GM21447 (cell line): ENCODE data around the gene ADM.

Experiments
- ATAC-seq: cut with Tn5 transposase; IDR thresholded peaks from one replicate; pipeline ENCODE4 v1.9.1; 2021; ENCODE audit not compliant: unreplicated experiment

Gene ADM

DNA sequence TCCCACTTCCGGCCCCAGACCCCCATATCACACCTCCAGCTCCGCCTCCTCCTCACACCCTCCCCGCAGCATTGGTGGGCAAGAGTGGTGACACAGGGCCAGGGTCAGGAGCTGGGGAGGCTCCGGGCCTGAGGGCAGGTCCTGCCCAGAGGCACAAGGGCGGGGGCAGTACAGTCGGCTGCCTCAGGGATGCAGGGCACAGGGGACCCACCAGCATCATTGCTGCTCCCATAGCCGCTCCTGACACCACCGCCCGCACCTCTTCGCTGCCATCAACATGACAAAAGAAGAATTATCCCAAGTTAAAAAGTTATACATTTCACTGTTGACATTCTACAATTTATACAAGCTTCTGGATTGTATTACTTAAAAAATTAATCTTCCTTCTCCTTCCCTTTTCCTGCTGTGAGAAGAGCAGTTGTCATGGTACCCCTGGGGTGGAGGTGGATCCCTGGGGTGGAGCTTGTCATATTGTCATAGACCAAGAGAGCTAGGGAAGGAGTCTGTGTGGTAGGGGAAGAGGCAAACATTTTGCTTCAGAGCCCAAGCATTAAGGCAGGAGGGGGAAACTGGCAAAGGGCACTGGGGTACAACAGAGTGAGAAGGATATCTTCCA is 15.0 kb upstream of the ADM start:
- ATAC-seq: no peak

DNA sequence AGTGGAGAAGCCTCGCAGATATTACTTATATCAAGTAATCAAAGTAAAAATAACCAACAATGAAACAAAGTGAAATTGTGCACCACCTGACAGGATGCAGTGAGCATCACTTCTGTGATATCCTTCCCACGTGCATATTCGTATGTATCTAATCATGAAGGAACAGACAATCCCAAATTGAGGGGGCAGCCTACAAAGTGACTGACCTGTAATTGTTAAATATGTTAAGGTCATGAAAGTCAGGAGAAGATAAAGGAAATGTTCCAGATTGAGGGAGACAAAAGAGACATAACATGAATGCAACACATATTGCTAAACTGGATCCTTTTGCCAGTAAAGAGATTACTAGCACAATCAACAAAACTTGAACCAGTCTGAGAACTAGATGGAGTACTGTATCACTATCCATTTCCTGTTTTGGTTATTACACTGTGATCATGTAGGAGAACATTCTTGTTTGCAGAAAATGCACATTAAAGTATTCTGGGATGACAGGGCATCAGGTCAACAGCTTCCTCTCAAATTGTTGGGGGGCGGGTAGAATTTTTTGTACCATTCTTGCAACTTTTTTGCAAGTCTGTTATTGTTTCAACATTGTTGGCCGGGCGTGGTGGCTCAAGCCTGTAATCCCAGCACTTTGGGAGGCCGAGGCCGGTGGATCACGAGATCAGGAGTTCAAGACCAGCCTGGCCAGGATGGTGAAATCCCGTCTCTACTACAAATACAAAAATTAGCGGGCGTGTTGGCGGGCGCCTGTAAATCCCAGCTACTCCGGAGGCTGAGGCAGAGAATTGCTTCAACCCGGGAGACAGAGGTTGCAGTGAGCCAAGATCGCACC is 12.9 kb upstream of the ADM start:
- ATAC-seq: no peak

GRCh38 chr11:10293423-10294289 is 11.2 kb upstream of the ADM start, which contains the start of gene SBF2:
Gene SBF2 (minus strand): TSS chr11:10294219. CDS start chr11:10294069, 150 bp downstream.
- peak; percentile 34 for ATAC-seq

GRCh38 chr11:10294290-10294953 is 10.5 kb upstream of the ADM start:
- ATAC-seq: no peak

DNA sequence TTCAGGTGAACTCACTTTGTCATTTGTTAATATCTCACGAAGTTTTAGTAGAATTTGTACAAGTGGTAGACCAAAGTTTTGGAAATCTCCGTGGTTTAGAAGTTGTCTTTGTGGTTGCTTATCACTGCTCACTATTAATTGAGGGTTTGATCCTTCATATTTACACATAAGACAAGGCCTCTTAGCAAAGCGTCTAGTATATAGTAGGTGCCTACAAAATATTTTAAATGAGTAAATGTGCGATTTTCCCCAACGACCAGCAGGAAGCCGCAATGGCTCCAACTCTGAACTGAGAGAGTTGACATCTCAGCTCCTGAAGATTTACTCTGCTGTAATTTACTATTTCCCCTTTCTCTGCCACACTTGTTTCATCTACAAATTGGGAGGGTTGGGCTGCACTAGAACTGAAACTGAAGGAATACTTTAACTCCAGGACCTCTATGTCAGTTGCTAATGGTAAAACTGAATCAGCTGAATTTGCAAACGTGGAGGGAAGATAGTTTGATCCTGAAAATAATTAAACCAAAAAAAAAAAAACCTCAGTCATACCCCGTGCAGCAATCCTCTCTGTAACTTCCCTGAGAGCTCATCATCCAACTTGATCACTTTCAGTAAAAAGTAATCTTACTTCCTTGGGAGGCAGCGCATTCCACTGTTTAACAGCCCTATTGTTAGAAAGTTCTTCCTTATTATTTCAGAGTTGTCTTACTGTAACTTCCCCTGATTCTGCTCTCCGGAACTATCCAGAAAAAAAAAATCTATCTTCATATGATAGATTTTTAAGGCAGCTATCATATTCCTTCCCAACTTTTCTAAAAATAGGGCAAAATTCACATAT is 9.6 kb upstream of the ADM start:
- ATAC-seq: no peak

DNA sequence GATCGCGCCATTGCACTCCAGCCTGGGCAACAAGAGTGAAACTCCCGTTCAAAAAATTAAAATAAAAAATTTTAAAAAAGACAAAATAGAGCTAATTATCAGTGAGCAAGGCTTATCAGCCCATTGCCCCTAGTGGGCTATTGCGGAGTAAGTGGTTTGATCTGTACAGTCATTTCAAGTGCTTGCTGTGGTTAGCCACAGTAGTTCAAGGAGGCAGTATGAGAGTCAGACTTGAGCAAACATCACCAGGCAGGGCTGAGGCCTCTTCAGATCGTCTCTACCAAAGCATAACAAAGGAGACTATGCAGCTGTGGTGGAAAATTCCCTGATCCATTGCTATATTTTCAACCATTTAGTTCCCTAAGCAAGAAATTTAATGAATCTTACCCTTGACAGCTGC is 6.5 kb upstream of the ADM start:
- peak; percentile 89 for ATAC-seq

GRCh38 chr11:10301656-10302358 is 3.1 kb upstream of the ADM start:
- ATAC-seq: no peak

- ATAC-seq: no peak
These were observed 2.5 kb upstream of the ADM start for GRCh38 chr11:10302359-10302743.

GRCh38 chr11:10302744-10303557 is 1.9 kb upstream of the ADM start:
- no peak for ATAC-seq

GRCh38 chr11:10303558-10304363 is 1.1 kb upstream of the ADM start:
- ATAC-seq: no peak

GRCh38 chr11:10305262-10305963 is 540 bp downstream of the ADM start:
- ATAC-seq: no peak

DNA sequence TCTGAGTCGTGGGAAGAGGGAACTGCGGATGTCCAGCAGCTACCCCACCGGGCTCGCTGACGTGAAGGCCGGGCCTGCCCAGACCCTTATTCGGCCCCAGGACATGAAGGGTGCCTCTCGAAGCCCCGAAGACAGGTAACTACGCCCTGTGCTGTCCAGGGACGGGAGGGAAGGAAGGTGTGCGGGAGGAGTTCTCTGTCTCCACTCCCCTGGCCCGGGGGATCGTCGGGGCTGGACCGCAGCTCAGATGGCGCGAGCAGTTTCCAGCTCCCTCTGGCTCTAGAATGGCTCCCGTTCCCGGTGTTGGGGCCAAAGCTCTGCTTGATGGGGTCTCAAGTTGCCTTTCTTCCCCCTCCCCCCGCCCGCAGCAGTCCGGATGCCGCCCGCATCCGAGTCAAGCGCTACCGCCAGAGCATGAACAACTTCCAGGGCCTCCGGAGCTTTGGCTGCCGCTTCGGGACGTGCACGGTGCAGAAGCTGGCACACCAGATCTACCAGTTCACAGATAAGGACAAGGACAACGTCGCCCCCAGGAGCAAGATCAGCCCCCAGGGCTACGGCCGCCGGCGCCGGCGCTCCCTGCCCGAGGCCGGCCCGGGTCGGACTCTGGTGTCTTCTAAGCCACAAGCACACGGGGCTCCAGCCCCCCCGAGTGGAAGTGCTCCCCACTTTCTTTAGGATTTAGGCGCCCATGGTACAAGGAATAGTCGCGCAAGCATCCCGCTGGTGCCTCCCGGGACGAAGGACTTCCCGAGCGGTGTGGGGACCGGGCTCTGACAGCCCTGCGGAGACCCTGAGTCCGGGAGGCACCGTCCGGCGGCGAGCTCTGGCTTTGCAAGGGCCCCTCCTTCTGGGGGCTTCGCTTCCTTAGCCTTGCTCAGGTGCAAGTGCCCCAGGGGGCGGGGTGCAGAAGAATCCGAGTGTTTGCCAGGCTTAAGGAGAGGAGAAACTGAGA is 1.4 kb downstream of the ADM start:
- no peak for ATAC-seq

- ATAC-seq: no peak
These were observed 2.1 kb downstream of the ADM start for GRCh38 chr11:10307022-10307399.

- ATAC-seq: peak; percentile 55
These were observed 2.7 kb downstream of the ADM start for GRCh38 chr11:10307400-10308200.

DNA sequence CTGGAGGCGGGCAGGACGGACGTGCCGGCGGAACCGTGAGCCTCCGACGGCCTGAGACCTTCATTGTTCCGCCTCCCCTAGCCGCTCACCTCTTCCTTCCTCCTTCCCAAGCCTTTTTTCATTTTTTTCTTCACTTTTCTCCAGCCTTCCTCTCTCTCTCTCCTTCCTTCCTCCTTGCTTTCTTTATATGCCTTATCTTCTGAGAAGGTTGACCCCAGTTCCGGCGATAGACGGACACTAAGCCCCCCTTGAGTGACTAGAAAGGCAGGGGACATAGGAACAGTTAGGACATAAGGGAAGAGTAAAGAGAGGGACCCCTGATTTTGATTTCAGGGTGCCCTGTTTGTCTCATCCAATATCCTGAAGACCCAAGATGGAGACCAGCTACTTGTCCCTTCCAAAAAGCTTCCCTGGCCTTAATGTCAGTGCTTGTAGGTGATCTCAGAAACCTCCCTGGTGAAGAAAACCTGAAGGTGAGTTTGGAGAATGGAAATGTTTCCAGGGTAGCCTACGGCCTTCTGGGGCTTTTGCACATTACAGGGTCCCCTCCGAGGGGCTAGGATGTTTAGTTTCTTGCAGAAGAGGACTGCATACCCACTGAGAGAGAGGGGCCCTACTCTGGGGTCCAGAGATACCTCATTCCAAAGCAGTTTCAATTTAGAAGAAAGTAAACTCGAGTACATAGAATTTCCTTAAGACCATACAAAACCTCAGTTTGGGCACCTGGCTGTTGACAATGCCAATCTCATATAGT is 3.5 kb downstream of the ADM start:
- no peak for ATAC-seq
